ENCODE results near the gene ENTR1.

GRCh38 chr9:136448655-136449054 is 38.2 kb upstream of the ENTR1 start:
- TF ChIP-seq POLR2A (IDR thresholded peaks at IDR 0.05) (no peak), EP300 (IDR thresholded peaks at IDR 0.05) (no peak)
- TF ChIP-seq, protein P1, sequence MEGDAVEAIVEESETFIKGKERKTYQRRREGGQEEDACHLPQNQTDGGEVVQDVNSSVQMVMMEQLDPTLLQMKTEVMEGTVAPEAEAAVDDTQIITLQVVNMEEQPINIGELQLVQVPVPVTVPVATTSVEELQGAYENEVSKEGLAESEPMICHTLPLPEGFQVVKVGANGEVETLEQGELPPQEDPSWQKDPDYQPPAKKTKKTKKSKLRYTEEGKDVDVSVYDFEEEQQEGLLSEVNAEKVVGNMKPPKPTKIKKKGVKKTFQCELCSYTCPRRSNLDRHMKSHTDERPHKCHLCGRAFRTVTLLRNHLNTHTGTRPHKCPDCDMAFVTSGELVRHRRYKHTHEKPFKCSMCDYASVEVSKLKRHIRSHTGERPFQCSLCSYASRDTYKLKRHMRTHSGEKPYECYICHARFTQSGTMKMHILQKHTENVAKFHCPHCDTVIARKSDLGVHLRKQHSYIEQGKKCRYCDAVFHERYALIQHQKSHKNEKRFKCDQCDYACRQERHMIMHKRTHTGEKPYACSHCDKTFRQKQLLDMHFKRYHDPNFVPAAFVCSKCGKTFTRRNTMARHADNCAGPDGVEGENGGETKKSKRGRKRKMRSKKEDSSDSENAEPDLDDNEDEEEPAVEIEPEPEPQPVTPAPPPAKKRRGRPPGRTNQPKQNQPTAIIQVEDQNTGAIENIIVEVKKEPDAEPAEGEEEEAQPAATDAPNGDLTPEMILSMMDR (IDR thresholded peaks at IDR 0.05) = no peak
